ENCODE results near the gene PCSK6.

Gene PCSK6

GRCh38 chr15:101477851-101478362 lies 11.6 kb downstream of the PCSK6 start:
- no peaks in the 10 kb centered on the region for H3K79me2 ChIP-seq (ENCODE audit: insufficient read depth, low read length)
- H3K9ac ChIP-seq (ENCODE audit: low read length), result no peak overlapping the region
- no peak overlapping the region for H3K27ac ChIP-seq (ENCODE audit: low read depth, low read length)
- H2AFZ ChIP-seq (ENCODE audit: low read depth, low read length, severe bottlenecking), result no peak overlapping the region
- no peaks in the 10 kb centered on the region for H3F3A ChIP-seq (ENCODE audit: insufficient read depth)
- no peak overlapping the region for H3K4me3 ChIP-seq (ENCODE audit: insufficient read depth, low read length, poor library complexity, severe bottlenecking)
- no peaks in the 10 kb centered on the region for H3K9me3 ChIP-seq (ENCODE audit: insufficient read depth, low read length)
- H3K4me2 ChIP-seq (ENCODE audit: low read depth, low read length, poor library complexity, severe bottlenecking), result no peak overlapping the region
- no peaks in the 10 kb centered on the region for H3K36me3 ChIP-seq (ENCODE audit: low read length)
- H3K27me3 ChIP-seq (ENCODE audit: low read length), result no peaks in the 10 kb centered on the region
- H4K20me1 ChIP-seq (ENCODE audit: low read depth, low read length), result no peaks in the 10 kb centered on the region
- TF ChIP-seq EZH2phosphoT487 (conservative IDR thresholded peaks at IDR 0.05; ENCODE audit: low read length), result no peak
- no peak for TF ChIP-seq CTCF (IDR thresholded peaks at IDR 0.05; ENCODE audit: insufficient read depth, low read length, poor library complexity, severe bottlenecking)
- H3K9me2 ChIP-seq (replicated peaks; ENCODE audit: insufficient read depth, low read length), result no peaks in the 10 kb centered on the region

DNA sequence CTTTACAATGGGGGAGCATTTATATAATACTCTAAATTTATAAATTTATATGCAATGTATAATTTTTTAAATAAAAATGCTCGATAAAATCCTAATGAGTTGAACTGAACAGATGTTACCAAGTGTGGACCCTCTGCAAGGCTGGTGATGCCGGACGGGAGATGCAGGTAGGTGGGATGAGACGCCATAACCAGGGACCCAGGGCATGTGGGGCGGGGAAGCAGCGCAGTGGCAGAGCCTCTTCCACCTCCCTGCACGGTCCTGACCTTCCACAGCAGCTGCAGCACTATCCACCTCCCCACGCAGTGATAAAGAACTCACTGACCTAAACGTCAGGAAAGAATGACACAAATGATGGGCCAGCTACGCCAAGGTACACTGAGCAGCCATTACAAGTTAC lies 12.8 kb downstream of the PCSK6 start:
- Histone ChIP-seq H3K4me2 (ENCODE audit: low read depth, low read length, poor library complexity, severe bottlenecking) (no peak overlapping the region), H3K9ac (ENCODE audit: low read length) (no peak overlapping the region), H3K79me2 (ENCODE audit: insufficient read depth, low read length) (no peaks in the 10 kb centered on the region), H3K27me3 (ENCODE audit: low read length) (no peaks in the 10 kb centered on the region), H3K4me3 (ENCODE audit: insufficient read depth, low read length, poor library complexity, severe bottlenecking) (no peak overlapping the region), H4K20me1 (ENCODE audit: low read depth, low read length) (no peaks in the 10 kb centered on the region), H3K9me3 (ENCODE audit: insufficient read depth, low read length) (no peaks in the 10 kb centered on the region), H3K36me3 (ENCODE audit: low read length) (no peaks in the 10 kb centered on the region), H3K27ac (ENCODE audit: low read depth, low read length) (no peak overlapping the region), H2AFZ (ENCODE audit: low read depth, low read length, severe bottlenecking) (no peak overlapping the region), H3K9me2 (replicated peaks; ENCODE audit: insufficient read depth, low read length) (no peaks in the 10 kb centered on the region), H3F3A (ENCODE audit: insufficient read depth) (no peaks in the 10 kb centered on the region)
- no peak for TF ChIP-seq EZH2phosphoT487 (conservative IDR thresholded peaks at IDR 0.05; ENCODE audit: low read length)
- no peak for TF ChIP-seq CTCF (IDR thresholded peaks at IDR 0.05; ENCODE audit: insufficient read depth, low read length, poor library complexity, severe bottlenecking)

DNA sequence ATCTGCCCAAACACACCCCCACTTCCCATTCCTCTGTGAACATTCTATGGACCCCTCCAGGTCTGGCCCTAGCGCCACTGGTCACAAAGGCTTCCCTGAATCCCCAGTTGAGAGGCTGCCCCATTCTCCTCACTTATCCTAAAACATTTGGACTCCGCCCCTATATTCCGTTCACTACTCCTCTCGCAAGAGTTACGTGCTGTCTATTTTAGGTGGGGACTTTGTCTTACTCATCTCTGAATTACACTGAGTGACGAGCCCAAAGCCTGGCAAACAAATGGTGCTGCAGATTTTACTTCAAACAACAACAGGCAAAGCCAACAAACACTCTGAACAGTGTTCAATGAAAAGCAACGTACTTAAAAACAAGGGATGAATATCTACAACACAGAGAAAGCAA lies 14.5 kb downstream of the PCSK6 start:
- no peaks in the 10 kb centered on the region for H3K27me3 ChIP-seq (ENCODE audit: low read length)
- no peaks in the 10 kb centered on the region for H3K9me2 ChIP-seq (replicated peaks; ENCODE audit: insufficient read depth, low read length)
- no peak overlapping the region for H3K4me3 ChIP-seq (ENCODE audit: insufficient read depth, low read length, poor library complexity, severe bottlenecking)
- H3K36me3 ChIP-seq (ENCODE audit: low read length), result no peaks in the 10 kb centered on the region
- no peaks in the 10 kb centered on the region for H3K79me2 ChIP-seq (ENCODE audit: insufficient read depth, low read length)
- no peak overlapping the region for H2AFZ ChIP-seq (ENCODE audit: low read depth, low read length, severe bottlenecking)
- H3K9me3 ChIP-seq (ENCODE audit: insufficient read depth, low read length), result no peaks in the 10 kb centered on the region
- H4K20me1 ChIP-seq (ENCODE audit: low read depth, low read length), result no peaks in the 10 kb centered on the region
- TF ChIP-seq CTCF (IDR thresholded peaks at IDR 0.05; ENCODE audit: insufficient read depth, low read length, poor library complexity, severe bottlenecking), result no peak
- TF ChIP-seq EZH2phosphoT487 (conservative IDR thresholded peaks at IDR 0.05; ENCODE audit: low read length), result no peak
- H3K4me2 ChIP-seq (ENCODE audit: low read depth, low read length, poor library complexity, severe bottlenecking), result no peak overlapping the region
- H3F3A ChIP-seq (ENCODE audit: insufficient read depth), result no peaks in the 10 kb centered on the region
- H3K9ac ChIP-seq (ENCODE audit: low read length), result no peak overlapping the region
- H3K27ac ChIP-seq (ENCODE audit: low read depth, low read length), result no peak overlapping the region
